Fibroblast of gingiva (primary cell): ENCODE data around the gene STK35.
A peak's percentile ranks its signal among the peaks of the same experiment; 100 is the strongest.

ENCODE experiments used
- DNase-seq: peaks from one replicate; pipeline ENCODE4 v3.0.0-alpha.2; 2011; ENCODE audit warnings: low read depth

Gene STK35

DNA sequence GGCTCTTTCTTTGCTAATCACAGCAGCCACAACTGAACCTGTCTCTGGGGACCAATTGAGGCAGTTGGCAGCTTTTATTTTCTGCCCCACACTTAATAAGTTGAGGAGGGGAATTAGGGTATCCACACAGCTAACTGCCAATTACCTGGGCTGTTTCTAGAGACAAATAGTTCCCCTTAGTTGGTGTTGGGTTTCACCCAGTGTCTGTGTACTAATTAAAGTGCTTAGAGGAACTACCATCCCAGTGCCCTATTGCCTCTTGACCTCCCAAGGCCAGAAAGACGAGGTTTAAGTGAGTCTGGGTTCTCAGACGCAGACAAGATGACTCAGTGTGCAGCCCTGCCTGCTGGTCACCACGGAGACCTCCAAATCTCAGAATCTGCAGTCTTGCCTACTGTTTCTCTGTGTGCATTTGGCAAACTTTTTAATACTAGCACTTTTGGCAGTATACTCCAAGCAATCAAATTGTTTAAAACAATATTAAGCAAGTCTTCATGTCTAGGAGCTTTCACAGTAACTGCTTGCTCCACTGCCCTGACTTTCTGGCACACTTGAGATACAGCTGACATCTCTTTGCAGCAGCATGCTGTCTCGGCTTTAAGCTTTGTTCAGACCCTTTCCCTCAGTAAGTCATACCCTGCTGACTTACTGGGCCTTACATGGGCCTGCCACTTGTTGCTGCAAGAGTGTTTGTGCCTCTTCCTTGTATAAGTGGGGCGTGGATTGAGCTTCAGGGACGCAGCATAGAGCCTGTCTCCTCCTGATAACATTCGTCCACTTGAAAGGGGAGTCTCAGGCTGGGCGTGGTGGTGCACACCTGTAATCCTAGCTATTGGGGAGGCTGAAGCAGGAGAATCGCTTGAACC, 31.9 kb downstream of the STK35 start:
- DNase-seq = peak; percentile 87

DNA sequence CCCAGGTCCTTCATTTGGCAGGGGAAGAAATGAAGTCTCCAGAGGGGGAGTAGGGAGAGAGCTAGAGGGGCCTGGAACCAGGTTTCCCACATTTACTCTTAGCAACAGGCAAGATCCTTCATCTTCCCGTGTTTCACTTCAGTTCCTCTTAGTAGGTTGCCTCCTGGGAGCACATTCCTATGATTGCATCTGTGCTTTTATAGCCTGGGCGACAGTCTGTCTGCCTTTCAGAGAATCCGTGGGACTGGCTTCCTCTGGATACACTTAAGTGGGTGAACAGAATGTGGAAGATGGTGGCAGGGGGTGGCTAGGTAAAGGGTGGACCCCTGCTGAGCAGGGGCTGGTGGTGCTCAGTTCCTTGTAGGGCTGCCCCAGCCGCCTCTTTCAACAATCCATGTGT, 33.4 kb downstream of the STK35 start:
- no peak for DNase-seq

DNA sequence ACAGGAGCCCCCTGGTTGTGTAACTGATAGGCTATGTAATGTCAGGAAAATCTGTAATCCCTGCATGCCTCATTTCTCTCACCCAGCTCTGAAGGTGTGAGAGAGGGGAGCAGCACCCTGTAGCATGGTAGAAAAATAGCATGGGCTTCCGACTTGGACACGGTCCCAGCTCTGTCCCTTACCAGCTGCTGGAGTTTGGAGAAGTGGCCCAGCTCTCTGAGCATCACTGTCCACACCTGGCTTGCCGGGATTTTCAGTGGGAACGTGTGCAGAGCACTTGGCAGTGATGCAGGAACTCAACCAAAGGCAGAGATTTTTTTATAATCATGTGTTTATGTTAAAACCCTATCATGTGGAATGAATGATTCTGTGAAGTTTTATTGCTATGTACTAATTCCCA, 34.6 kb downstream of the STK35 start:
- DNase-seq = no peak

DNA sequence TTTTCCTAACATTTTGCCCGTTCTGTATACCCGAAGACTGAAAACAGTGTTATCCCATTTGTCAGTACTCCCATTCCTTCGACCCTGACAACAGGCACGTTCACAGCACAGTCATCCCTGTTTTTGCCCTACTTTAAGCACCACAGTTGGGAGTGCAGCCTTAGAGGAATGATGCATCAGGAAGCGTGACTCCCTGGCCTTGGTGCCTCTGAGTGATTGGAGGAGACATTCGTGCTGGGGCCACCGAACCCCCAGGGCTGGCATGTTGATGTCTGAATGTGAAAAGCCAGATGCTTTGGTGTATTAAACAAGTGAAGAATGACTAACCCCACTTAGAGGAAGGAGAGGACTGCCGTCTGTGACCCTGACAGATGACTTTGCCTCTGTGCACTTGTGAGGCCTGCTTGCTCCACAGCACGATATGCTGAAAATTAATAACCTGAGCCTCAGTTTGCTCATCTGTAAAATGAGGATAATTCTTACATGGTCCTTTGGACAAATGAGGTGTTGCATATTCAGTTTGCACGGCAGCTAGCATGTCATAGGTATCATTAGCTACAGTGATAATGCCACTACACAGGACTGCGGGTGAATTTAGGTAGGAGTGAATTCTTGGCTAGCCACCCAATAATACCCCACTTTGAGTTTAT, 36.0 kb downstream of the STK35 start:
- DNase-seq = peak; percentile 29

DNA sequence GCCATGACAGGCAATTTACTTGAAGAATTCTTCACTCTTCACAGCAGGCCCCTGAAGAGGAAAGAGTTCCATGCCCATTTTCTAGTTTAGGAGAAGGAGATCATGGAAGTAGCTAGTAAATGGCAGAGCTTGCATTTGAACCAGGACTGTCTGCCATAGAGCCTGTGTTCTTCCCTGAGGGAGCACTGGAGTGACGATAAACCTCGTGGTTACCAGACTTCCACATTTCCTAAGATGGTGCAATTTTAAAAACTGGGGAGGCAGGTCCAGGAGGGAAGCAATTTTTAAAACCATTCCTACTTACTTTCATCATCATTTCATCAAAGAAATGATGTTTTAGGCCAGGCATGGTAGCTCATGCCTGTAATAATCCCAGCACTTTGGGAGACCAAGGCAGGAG, 36.8 kb downstream of the STK35 start:
- DNase-seq = no peak

DNA sequence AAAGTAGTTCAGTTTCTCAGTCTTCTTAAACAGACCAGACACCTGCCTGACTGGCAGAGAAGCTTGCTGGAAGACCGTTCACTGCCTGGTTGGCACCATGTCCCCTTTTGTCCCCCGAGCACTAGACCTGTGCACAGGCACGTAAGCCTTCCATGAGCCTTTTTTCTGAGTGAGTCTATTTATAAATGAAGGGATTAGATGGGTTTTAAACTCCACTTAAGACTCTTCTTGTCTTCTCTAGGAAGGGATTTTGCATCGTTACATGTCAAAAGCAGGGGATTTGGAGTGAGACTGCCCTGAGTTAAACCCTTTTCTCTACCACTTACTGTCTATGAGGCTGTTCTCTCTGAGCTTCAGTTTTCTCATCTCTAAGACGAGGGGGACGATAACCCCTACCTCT, 37.6 kb downstream of the STK35 start:
- DNase-seq = no peak

DNA sequence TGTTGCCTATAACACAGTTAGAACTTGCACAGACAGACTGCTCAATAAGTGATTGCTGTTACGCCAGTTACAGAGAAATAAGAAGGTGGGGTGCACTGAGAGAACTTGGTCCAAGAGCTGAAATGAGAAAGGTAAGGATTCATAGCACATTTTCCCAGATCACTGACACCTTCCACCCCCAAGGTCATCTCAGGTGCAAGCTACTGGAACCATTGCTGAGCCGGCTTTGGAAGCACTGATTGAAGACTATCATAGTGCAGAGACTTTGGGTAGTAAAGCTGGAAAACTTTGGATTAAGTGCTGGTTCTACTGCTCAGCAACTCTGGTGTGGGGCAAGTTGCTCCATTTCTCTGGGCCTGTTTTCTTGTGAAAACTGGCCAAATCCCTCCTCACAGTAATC, 38.1 kb downstream of the STK35 start:
- no peak for DNase-seq

DNA sequence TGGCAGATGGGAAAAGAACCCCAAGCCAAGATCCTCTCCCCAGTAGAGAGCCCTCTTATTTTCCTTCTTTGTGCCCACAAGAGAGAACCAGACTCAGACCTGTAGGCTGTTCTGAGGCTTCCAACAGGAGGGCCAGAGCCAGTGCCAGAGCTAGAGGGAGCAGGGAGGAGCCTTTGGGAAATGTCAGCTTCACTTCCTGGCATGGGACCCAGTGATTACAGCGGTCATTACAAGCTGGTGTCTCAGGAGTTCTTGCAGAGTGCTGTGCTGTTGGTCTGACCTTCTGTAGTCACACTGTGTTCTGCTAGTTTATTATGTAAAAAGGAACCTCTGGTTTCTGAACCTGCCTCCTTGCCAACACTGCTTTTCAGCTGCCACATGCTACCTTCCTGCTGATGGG, 38.9 kb downstream of the STK35 start:
- peak; percentile 52 for DNase-seq

DNA sequence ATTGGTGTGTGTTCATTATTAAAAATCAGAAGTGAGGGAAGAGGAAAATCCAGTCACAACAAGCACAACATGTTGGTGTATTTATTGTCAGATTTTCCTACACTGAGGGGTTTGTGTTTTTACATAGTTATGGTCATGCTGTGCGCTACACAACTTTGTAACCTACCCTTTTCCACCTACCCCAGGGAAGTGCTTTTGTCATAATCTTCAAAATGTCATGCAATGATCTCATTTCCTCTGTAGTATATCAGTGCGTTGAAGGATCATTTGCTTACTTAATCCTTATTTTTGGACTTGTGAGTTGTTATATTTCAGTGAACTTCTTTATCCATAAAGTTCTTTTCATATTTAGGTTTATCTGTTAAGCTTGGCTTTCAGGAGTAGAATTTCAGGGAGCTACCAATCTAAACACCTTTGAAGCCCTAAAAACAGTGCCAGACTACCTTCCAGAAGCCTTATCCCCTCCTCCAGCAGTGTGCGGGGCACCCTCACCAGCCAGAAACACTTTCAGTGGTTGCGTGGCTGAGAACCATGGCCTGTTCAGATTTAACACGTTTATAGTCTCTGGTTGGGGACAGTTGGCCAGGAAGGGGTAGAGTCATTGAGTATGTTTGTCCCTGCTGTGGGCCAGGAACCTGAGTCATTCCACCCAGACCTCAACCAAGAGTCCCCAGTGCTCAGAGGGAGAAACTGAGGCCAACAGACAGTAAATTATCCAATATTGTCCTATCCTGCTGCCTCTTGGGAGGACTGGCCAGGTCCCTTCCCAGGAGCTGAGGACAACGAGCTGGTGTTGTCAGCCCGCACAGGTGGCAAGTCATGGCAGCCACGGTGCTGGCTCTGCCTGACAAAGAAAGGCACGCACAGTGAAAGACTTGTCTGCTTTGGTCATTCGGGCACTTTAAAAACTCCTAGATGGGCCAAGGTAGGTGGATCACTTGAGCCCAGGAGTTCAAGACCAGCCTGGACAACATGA, 40.3 kb downstream of the STK35 start:
- DNase-seq = no peak

DNA sequence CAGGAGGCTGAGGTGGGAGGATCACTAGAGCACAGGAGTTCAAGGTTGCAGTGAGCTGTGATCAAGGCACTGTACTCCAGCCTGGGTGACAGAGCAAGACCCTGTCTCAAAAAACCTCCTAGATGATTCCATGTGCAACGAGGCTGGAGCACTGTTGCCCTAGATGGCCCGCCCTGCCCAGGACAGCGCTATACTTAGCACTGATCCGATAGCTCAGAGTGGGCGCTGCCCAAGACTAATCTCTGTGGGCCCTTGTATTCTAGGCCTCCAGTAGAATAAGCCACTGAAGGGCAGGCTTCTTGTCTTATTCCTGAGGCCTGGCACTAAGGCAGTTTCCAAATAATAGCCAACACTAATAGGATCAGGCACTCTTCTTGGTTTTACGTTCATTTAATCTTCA, 41.0 kb downstream of the STK35 start:
- no peak for DNase-seq

DNA sequence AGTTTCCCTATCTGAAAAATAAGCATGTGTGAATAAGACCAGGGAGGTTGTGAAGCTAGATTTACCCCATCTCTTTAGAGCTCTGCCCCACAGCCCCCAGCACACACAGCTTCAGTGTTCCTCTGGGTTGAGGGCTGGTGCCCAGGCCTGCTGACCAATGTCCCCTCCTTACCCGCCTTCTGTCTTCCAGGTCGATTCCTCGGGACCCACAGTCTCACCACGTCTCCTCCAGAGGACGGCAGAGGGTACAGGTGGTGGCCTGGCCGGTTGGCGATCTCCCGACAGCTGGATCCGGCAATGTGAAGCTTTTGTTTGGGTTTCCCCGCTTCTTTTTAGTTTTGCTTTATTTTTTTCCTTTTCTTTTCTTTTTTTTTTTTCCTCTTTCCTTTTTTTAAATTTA, 42.0 kb downstream of the STK35 start:
- no peak for DNase-seq

DNA sequence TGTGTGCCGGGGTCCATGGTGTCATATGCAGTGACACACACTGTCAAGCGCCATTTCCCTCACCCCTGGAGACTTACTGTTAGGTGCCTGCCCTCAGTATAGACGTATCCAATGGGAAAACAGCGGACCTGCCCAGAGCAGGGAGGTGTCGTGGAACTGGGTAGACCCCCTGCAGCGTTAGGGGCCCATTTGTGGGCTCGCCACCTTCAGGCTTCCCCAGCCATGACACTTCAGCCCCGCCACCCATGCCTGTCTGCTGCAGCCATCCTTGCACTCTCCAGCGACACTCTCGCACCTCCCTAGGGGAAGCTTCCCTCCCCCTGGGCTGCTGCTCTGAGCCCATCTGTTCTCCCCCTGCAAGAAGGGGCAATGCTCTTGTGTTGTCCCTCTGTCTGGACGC, 43.2 kb downstream of the STK35 start:
- DNase-seq = no peak

DNA sequence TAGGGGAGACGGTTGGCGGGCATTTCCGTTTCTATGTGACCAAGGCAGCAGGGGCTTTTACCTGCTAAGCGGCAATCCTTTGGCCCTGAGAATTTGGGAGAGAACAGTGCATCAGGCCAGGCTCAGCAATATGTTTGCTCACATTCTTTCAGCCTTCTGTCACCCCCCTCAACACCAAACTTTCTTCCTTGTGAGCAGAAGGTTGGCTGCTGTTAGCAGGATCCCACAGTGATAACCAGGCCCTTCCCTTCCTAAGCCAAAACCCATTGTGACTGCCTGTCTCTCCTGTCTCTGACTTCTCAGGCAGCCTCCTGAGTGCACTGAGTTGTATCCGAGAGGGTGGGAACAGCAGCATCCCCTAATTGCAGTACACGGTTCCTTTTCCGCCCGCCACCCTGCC, 43.7 kb downstream of the STK35 start:
- no peak for DNase-seq

DNA sequence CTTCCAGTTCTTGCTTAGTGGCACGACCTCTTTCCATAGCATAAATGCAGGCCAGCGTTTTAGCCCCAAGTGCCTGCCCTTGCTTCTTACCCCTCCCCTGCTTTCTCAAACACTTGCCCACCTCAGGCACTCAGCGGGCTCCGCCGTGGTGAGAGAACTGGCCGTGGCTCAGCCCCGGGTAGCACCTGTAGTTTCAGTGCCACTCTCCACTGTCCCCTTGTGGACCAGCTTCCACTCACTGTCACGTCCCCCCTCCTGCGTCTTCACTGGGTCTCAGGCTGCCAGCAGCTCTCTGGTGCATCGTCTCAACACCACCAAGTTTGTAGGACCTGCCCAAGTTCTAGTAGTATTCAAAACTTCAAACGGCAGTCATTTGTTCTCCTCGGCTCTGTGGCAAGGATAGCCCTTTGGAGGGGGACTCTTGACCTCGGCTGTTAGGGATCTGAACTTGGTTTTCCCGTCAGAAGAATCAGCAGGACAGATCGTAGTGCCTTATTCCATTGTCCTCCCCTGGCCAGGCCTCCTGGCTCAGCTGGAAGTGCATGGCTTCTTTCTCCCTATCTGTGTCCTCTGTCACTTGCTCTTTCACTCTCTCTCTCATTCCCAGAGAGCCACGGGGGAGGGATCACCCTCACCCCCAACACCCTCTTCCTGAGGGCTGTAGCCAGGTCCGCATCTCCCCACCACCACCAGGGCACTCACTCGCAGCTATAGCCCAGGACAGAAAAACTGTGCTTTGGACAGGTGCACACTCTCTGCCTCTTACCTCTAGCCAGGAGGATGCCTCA, 44.6 kb downstream of the STK35 start:
- no peak for DNase-seq

DNA sequence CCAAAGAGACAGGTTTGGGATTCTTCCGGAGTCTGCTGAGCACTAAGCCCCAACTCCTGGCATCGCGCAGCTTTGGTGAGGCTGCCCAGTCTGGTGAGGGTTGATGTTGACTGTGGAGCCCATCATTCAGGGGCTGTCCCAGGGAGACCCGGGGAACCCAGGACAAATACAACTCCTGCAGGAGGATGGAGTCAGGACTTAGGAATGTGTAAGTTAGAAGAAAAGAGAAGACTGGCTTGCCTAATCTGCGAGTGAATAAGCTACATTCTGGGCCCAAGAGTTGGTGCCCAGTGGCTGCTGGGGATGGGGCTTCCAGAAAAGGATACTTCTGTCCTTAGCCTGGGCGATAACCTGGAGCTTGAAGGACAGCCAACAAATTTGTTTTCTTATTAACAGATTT, 47.9 kb downstream of the STK35 start:
- DNase-seq = peak; percentile 8

DNA sequence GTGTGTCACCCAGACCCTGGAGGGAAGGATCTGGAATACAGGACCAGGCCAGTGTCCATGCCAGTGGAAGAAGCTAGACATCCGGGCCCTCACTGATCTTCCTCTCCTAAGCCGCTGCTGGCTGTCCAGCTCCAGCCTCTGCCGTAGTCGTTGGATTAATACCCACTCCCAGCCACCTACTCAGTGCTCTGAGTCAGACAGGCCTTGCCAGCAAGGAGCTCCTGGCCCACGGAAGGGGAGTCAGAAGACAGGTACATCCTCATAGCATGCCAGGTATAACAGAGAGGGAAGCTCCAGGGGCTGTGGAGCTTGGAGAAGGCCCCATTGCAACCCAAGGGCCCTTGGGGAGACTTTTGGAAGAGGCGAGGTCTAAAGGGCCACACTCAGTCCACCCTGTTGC, 49.0 kb downstream of the STK35 start:
- DNase-seq = no peak

DNA sequence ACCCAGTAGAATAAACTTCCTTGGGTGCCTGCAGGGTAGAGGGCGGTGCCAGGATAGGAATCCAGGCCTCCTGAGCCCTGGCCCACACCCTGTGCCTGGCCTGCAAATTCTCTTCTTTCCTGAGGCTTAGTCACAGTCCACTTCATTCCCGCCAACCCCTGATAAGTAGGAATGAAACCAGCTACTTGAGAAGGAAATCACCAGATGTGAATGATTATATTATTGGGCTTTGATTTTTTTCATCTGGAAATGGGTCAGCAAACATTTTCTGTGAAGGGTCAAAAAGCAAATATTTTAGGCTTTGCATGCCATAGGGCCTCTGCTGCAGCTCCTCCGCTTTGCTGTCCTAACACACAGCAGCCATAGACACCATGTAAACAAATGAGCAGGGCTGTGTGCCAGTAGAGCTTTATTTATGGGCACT, 50.2 kb downstream of the STK35 start:
- peak; percentile 76 for DNase-seq

DNA sequence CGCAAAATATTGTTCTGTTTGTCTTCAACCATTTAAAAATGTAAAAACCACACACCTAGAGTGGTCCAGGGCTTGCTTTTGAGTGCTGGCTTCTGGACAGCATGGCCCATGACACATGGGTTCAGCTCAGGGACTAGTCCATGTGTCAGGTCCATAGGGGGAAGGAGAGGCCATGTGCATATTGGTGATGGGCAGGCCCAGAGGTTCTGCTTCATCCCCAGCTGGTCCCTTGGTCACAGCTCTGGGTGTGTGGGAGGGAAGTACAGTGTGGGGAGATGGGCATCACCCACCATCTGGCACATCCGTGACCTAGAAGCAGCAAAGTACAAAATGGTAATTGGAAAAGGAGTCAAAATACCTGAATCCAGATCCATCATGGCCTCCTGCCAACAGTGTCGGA, 50.7 kb downstream of the STK35 start:
- DNase-seq = no peak

DNA sequence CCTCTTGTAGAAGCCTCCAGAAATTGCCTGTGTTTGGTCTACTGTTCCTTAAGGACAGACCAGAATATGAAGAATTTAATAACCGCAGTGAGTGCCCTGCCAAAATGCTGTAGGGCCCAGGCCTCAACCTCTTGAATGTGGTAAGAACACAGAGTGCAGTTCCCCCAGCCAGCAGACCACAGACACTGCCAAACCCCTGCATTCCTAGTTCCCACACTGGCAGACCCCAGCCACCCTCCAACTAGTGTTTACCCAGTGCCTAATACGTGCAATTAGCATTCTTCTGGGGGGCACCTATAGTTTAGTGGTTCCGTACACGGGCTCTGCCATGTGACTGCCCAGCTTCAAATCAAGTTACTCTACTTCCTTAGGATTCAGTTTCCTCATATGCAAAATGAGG, 51.7 kb downstream of the STK35 start:
- no peak for DNase-seq

DNA sequence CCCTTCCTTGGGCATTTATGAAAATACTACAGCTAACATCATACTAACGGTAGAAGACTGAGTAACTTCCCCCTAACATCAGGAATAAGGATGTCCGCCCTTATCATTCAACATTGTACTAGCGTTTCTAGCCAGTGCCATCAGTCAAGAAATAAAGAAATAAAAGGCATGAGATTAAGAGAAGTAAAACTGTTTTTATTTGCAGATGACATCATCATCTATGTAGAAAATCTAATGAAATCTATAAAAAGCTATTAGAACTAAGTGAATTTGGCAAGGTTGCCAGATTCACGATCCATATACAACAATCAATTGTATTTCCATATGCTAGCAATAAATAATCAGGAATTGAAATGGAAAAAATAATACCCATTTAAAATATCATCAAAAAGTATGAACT, 54.6 kb downstream of the STK35 start:
- DNase-seq = no peak
